ENCODE measurements around the gene TTC7B. TPM values are rescaled to one million over a fixed set of nuclear protein-coding genes. Genes with fewer than 3 reads are reported as not detected.

TTC7B gene
- total RNA-seq, 1 donor from 2014 or later, result 20.6 TPM

DNA sequence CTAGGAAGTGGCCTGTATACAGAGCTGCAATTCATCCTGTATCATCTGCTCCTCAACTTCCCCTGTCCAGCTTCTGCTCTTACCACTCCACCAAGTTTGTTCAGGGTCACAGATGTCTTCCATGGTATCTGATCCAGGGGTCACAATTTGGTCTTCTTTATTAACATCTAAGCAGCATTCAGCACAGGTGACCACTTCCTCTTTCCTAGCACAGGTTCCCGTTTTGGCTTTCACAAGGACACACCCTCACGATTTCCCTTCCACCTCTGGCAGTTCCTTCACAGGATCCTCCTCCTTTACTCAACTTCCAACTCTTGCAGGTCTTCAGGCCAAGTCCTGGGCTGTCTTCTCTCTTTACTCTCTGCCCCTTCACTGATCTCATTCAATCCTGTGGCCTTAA lies 93.6 kb downstream of the TTC7B start:
- no peaks in the 10 kb centered on the region for H3K27me3 Mint-ChIP-seq (ENCODE audit: insufficient read depth, low read depth)
- peaks cover 11% of the 10 kb centered on the region for H3F3A ChIP-seq (ENCODE audit: low read depth)
- no peaks in the 10 kb centered on the region for H3K9me3 Mint-ChIP-seq
- H2AFZ ChIP-seq (replicated peaks), result no peak overlapping the region
- no peak overlapping the region for H3K4me2 ChIP-seq
- no peak overlapping the region for H3K4me3 ChIP-seq
- peaks cover 5% of the 10 kb centered on the region for H3K36me3 Mint-ChIP-seq
- TF ChIP-seq, protein P1, sequence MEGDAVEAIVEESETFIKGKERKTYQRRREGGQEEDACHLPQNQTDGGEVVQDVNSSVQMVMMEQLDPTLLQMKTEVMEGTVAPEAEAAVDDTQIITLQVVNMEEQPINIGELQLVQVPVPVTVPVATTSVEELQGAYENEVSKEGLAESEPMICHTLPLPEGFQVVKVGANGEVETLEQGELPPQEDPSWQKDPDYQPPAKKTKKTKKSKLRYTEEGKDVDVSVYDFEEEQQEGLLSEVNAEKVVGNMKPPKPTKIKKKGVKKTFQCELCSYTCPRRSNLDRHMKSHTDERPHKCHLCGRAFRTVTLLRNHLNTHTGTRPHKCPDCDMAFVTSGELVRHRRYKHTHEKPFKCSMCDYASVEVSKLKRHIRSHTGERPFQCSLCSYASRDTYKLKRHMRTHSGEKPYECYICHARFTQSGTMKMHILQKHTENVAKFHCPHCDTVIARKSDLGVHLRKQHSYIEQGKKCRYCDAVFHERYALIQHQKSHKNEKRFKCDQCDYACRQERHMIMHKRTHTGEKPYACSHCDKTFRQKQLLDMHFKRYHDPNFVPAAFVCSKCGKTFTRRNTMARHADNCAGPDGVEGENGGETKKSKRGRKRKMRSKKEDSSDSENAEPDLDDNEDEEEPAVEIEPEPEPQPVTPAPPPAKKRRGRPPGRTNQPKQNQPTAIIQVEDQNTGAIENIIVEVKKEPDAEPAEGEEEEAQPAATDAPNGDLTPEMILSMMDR (IDR thresholded peaks at IDR 0.05), result no peak
- TF ChIP-seq EZH2 (IDR thresholded peaks at IDR 0.05) (no peak), EZH2phosphoT487 (IDR thresholded peaks at IDR 0.05) (no peak)
- no peak overlapping the region for H3K9ac ChIP-seq
- no peak overlapping the region for H3K27ac ChIP-seq
- no peaks in the 10 kb centered on the region for H3K27me3 ChIP-seq
- DNase-seq (ENCODE audit: low spot score), result no peak
- no peak overlapping the region for H3K27ac Mint-ChIP-seq
- peaks cover 7% of the 10 kb centered on the region for H3K4me1 ChIP-seq
- H3K4me1 Mint-ChIP-seq, result no peaks in the 10 kb centered on the region
- H3K36me3 ChIP-seq, result no peaks in the 10 kb centered on the region
- no peaks in the 10 kb centered on the region for H3K79me2 ChIP-seq (ENCODE audit: low read depth)
- no peaks in the 10 kb centered on the region for H3K9me3 ChIP-seq (ENCODE audit: low read depth)
- no peaks in the 10 kb centered on the region for H4K20me1 ChIP-seq (ENCODE audit: low read depth)
- H3K4me3 Mint-ChIP-seq, result no peak overlapping the region

DNA sequence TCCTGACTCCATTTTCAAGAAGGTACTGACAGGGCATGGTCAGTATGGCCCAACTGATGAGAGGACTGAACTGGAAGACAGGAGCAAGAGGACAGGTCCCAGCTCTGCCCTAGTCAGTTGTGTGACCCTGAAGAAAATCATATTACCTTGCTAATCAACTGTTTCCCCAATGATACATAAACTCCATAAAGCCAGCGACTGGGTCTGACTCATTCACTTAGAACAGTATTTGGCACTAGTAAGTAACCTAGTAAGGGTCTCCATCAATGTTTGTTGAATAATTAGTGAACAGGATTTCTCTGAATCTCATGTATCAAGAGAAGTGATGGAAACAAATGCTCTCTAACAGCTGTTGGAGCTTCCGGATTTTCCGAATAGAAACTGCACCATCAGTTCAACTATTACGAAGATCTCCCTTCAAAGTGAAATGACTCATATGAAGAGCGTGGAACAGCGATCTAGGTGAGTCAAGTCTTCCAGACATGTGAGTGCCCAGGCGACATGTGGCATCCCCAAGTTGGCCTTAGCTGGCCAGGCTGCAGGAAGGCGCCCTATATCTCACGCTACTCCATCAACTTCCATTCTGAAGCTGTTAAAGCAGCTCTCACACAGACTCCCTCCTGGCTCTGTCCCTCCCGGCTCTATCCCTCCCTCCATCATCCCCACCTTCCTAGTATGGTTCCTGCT lies 94.5 kb downstream of the TTC7B start:
- H3K4me3 Mint-ChIP-seq, result no peak overlapping the region
- peaks cover 5% of the 10 kb centered on the region for H3K36me3 Mint-ChIP-seq
- no peaks in the 10 kb centered on the region for H3K27me3 Mint-ChIP-seq (ENCODE audit: insufficient read depth, low read depth)
- peaks cover 5% of the 10 kb centered on the region for H3K4me1 ChIP-seq
- no peak for DNase-seq (ENCODE audit: low spot score)
- no peak overlapping the region for H2AFZ ChIP-seq (replicated peaks)
- H3K4me2 ChIP-seq, result no peak overlapping the region
- H3K9ac ChIP-seq, result no peak overlapping the region
- H3K36me3 ChIP-seq, result no peaks in the 10 kb centered on the region
- H3K4me1 Mint-ChIP-seq, result peaks cover under 1% of the 10 kb centered on the region
- H3K9me3 ChIP-seq (ENCODE audit: low read depth), result no peaks in the 10 kb centered on the region
- no peak overlapping the region for H3K27ac Mint-ChIP-seq
- H3K79me2 ChIP-seq (ENCODE audit: low read depth), result no peaks in the 10 kb centered on the region
- H3K9me3 Mint-ChIP-seq, result no peaks in the 10 kb centered on the region
- no peak overlapping the region for H3K27ac ChIP-seq
- H3K4me3 ChIP-seq, result no peak overlapping the region
- no peak for TF ChIP-seq EZH2 (IDR thresholded peaks at IDR 0.05)
- TF ChIP-seq, protein P1 (IDR thresholded peaks at IDR 0.05), result no peak
- H3F3A ChIP-seq (ENCODE audit: low read depth), result peaks cover 7% of the 10 kb centered on the region
- H4K20me1 ChIP-seq (ENCODE audit: low read depth), result no peaks in the 10 kb centered on the region
- H3K27me3 ChIP-seq, result no peaks in the 10 kb centered on the region

DNA sequence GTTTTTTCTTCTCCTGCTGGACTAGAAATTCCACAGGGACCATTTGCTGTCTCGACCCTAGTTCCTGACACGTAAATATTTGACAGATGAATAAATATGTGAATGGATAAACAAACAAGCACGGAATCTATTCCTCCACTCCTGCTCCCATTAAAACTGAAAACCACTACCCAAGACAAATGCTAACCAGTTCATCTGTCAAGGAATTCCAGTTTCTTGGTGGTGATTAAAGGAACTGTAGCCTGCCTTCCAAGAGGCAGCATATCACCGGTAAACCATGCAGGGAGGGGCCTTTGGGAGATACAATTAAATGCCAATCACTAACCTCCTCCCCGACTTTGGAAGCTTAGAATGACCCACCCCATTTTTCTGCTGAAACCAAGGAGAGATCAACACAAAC lies 95.4 kb downstream of the TTC7B start:
- no peak overlapping the region for H3K4me3 ChIP-seq
- Mint-ChIP-seq H3K27ac (no peak overlapping the region), H3K36me3 (peaks cover 5% of the 10 kb centered on the region), H3K27me3 (ENCODE audit: insufficient read depth, low read depth) (no peaks in the 10 kb centered on the region), H3K9me3 (no peaks in the 10 kb centered on the region), H3K4me3 (no peak overlapping the region), H3K4me1 (peaks cover 3% of the 10 kb centered on the region)
- no peaks in the 10 kb centered on the region for H3K27me3 ChIP-seq
- no peaks in the 10 kb centered on the region for H3K36me3 ChIP-seq
- no peak overlapping the region for H3K9ac ChIP-seq
- no peaks in the 10 kb centered on the region for H3K4me1 ChIP-seq
- H3K9me3 ChIP-seq (ENCODE audit: low read depth), result no peaks in the 10 kb centered on the region
- no peaks in the 10 kb centered on the region for H4K20me1 ChIP-seq (ENCODE audit: low read depth)
- no peaks in the 10 kb centered on the region for H3K79me2 ChIP-seq (ENCODE audit: low read depth)
- TF ChIP-seq, protein P1 (IDR thresholded peaks at IDR 0.05), result no peak
- TF ChIP-seq EZH2 (IDR thresholded peaks at IDR 0.05), result no peak
- TF ChIP-seq EZH2phosphoT487 (IDR thresholded peaks at IDR 0.05), result no peak
- H3F3A ChIP-seq (ENCODE audit: low read depth), result no peaks in the 10 kb centered on the region
- no peak overlapping the region for H2AFZ ChIP-seq (replicated peaks)
- H3K27ac ChIP-seq, result no peak overlapping the region
- H3K4me2 ChIP-seq, result no peak overlapping the region
- DNase-seq (ENCODE audit: low spot score), result no peak

All from neural progenitor cell (in vitro differentiated cells).